RPMI7951 (cell line): ENCODE data around the gene DSCAML1. TPM values are rescaled to one million over a fixed set of nuclear protein-coding genes. Genes with fewer than 3 reads are reported as not detected.
"Not testable (repeated sequence)": the region's sequence is repeated elsewhere in the genome, so short reads cannot be mapped to it uniquely, and the experiment has no call there.

ENCODE experiments used
- DNase-seq: peaks from one replicate; pipeline ENCODE4 v3.0.0-alpha.2; 2012; ENCODE audit warnings: low read depth
- total RNA-seq: library from RNA; depleted of rRNA; stranded (reverse); fragments of >200 nt; shearing (Covaris generic); gene quantifications from 2 replicates; pipeline ENCODE4 v1.2.3, GENCODE V29; 2014

The DSCAML1 gene
- total RNA-seq, 1 experiment from 2014 or later = not detected

DNA sequence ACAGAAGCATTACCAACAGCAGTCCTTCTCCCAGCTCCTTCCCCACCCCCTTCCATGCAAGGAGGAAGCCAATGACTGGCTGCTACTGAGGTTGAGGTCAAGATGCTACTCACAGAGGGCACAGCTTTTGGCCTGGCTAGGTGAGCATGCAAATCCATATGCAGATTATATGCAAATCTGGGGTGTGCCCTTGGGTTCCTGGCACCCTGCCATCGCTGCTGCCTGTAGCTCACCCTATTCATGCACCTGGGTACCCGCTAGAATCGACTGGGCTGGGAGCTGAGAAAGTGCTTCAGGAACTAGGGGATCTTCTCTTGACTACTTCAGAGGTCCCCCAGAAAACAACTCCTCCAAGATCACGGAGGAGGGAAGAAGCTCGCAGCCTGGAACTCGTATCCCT is 4.0 kb downstream of the DSCAML1 start:
- DNase-seq = no peak

DNA sequence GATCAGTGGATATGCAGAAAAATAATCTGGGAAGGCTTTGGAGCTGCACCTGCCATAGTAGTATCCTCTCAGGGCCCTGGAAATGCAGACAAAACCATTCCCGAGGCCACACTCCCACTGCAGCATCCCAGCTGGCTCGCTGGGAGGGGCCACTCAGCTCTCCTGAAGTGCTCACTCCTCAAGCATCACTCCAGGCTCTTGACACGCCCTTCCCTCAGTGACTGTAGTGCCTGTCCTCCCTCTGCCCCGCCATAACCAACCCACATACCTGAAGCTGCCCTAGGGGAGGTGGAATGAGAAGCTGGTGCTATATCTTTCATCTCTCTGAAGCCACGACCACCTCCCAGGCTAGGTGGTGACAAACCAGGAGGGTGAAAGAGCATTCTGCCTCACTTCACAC is 4.8 kb downstream of the DSCAML1 start:
- DNase-seq = no peak

GRCh38 chr11:117790279-117790678 is 6.7 kb downstream of the DSCAML1 start:
- DNase-seq = no peak

- DNase-seq = no peak
Observed at GRCh38 chr11:117789241-117789640, 7.8 kb downstream of the DSCAML1 start.

GRCh38 chr11:117786135-117786870 is 10.7 kb downstream of the DSCAML1 start:
- no peak for DNase-seq

DNA sequence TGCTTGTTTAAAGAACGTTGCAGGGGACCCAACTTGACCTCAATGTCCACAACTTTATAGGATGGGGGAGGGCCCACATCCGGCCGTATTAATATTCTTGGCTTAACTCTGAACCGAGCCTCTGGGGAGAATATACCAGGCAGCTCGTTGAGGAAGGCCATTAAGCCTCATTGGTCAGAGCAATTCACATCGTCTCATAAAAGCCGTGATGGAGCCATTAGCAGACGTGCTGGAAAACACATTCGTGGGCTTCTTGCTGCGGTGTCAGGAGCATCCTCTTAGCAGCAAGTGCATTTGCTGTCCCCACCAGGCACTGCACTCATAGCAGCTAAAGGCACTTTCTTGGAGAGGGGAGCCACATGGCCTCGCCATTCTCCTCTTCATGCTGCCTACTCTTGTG is 14.9 kb downstream of the DSCAML1 start:
- no peak for DNase-seq

DNA sequence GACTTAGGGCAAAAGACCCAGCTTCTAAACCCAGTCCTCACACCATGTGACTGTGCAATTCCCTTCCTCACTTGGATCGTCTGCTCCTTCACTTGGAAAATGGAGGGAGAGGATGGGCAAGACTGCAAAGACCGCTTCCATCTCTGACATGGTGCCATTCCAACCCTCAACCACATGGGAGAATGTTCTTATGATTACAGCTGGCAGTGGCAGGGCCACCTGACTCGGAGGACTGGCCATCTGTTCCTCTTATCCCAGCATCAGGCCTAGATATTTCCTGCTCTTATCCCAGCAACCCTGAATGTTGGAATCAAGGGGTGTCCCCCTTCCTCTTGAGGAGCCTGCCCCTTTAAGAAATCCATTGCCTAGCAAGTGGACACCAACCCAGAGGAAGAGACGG is 15.4 kb downstream of the DSCAML1 start:
- DNase-seq = no peak

GRCh38 chr11:117780456-117780855 is 16.6 kb downstream of the DSCAML1 start:
- no peak for DNase-seq

GRCh38 chr11:117774553-117774952 is 22.5 kb downstream of the DSCAML1 start:
- no peak for DNase-seq

- no peak for DNase-seq
Observed at GRCh38 chr11:117772360-117772759, 24.7 kb downstream of the DSCAML1 start.

DNA sequence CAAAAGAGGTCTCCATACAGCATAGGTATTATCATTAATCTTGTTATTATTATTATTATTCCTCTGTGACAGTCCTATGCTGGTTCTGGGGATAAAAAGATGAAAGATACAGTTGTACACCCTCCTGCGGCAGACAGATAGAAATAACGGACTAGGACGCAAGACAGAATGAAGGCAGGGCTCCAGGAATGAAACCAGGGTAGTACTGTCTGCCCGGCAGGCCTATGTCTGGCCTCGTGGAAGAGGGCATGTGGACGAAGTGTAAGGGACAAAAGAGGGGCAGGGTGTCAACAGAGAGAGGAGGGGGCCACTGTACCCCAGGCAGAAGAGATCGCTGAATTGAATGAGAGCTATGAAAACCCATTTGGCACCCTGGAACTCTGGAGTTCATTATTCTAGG is 25.2 kb downstream of the DSCAML1 start:
- no peak for DNase-seq

DNA sequence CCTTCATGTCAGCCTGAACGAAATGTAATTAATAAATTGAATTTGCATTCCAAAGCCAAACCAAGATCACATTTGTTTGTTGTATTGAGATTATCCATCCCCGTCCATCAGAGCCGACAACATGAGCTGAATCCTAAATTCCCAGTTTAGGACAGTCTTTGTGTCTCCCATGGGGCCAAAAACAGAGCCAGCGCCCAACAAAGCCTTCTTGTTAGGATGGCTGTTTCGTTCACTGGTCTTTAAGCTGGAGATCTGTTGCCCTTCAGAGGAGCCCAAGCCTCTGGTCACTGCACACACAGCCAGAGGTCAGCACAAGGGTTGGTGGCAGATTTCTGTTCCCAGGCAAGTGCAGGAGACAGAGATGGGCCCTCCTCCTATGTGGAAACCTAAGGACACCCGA is 25.8 kb downstream of the DSCAML1 start:
- no peak for DNase-seq

GRCh38 chr11:117770061-117770460 is 27.0 kb downstream of the DSCAML1 start:
- DNase-seq = no peak

DNA sequence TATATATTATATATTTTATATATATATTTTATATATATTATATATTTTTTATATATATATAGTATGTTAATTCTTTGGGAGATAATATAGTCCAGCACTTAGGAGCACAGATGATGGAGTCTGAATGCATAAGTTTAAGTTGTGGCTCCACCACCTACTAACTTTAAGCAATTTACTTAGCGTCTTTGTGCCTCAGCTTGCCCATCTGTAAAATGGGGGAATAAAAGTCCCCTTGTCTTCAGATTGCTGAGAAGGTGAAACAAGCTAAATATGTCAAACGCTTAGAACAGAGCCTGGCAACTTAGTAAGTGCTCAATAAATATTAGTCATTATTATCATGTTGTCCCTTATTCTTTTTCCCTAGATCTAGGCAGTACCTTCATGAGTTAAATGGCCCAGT is 27.5 kb downstream of the DSCAML1 start:
- no peak for DNase-seq

DNA sequence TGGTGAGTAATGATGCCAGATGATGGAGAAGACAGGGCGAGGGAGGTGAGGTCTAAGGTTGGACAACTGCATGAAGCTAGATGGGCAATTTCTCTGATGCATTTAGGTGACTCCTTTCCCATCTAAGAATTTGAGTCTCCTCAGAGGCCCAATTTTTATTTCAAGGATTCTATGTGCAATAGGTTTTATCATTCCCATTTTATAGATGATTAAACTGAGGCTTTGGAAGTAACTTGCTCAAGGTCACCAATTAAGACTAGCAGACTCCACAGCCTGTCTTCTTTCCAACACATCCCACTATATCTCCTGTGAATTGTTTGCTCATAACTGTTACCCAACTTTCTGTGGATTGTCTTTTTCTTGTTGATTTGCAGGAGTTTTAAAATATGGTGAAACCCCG is 28.5 kb downstream of the DSCAML1 start:
- DNase-seq = no peak

GRCh38 chr11:117767071-117767470 is 29.9 kb downstream of the DSCAML1 start:
- DNase-seq = no peak

GRCh38 chr11:117766576-117766975 is 30.4 kb downstream of the DSCAML1 start:
- DNase-seq = no peak

GRCh38 chr11:117766026-117766425 is 31.0 kb downstream of the DSCAML1 start:
- no peak for DNase-seq

DNA sequence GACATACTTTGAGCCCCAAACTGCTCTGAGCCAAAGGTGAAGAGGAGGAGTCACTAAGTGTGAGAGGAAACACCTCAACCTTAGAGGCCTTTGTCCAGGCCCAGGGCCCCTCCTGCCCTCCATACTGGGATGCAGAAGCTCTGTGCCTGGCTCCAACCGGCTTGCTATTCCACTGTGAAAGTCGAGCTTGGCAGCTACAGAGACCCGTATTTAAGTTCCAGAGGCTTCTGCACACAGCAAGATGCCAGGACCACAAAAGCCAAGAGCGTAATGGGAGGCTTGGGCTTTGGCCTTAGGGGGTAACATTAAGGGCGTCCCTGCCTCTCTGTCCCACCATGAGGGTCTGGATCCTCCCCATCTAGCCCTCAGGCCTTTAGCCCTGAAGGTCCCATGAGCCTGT is 31.9 kb downstream of the DSCAML1 start:
- DNase-seq = no peak

DNA sequence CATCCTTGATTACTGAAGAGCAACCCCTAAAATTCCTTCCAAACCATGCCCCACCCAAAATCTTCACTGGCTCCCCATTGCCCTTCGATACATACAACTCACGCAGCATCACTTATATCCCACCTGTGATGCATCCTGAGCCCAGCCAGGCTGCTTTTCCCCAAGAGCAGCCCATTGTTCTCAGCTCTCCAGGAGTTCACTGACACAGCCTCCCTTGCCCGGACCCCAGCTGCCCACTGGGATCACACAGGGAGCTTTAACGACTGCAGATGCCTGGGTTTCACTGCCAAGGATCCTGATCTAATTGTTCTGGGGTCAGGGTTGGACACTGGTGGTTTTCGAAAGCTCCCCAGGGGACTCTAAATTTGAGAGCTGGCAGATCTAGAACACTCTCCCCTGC is 33.6 kb downstream of the DSCAML1 start:
- DNase-seq = not testable (repeated sequence)

DNA sequence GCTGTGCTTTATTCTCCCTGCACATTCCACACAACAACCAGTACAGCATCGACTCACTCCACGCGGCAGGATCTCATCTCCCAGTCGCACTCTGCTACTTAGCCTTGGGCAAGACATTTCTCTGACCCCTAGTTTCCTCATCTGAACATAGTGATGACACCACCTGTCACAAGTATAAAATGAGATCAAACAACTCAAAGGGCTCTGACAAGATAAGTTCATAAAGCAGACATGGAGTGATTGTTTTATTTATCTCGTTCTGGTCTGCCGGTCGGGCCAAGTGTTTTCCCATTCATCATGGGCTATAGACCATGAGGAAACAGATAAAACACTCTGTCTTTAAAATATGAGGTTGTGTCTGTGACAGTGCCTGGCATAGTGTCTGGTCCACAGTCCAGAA is 35.0 kb downstream of the DSCAML1 start:
- DNase-seq = no peak

DNA sequence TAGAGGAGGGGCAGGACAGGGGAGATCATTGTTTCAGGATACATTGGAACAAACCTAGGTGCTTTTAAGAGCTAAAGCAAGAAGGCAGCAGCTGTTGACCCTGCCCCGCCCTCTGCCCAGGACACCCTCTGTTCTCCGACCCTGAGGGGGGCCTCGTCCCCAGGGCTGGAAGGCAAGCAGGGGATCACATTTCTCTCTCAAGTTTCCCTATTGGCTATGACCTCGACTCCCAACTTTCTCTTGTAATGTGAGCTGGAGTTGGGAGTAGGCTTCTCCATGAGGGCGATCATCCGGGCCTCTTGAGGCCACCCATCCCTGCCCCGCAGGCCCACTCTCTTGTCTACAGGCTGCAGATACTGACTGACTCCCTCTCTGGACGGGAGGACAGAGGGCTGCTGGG is 37.7 kb downstream of the DSCAML1 start:
- no peak for DNase-seq

DNA sequence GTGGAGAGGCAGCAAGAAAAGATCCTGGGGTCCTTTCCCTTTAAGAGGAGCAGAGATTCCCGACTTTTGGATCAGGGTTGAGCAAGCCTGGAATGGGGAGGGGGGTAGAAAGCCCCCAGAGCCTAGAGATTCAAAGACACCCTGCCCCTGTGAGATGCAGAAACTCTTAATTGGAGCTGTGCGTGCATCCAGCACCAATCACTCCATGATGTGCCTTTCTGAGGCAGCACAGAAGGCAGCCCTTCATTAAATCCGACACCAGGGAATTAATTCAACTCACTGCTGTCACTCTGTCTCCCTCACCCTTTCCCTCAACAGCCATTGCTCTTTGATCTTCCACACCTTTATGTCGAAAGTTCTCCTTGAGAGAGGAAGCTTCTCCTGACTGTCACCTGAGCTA is 43.0 kb downstream of the DSCAML1 start:
- DNase-seq = no peak

- no peak for DNase-seq
Observed at GRCh38 chr11:117752721-117753237, 44.2 kb downstream of the DSCAML1 start.
